Osteoblast (primary cell): ENCODE measurements around the gene OSBPL5. TPM values are rescaled to one million over a fixed set of nuclear protein-coding genes. Genes with fewer than 3 reads are reported as not detected.

Source experiments
- DNase-seq: peaks from one replicate; pipeline ENCODE4 v3.0.0; 2011; ENCODE audit warnings: low spot score, mixed read lengths; ENCODE audit not compliant: insufficient read length; ENCODE audit errors: missing footprints
- H2AFZ ChIP-seq: 2 replicates; pipeline ENCODE4 v1.6.0; 2011; ENCODE audit warnings: mild to moderate bottlenecking, low read length
- H3K27ac ChIP-seq: 2 replicates; pipeline ENCODE4 v1.5.1; 2011; ENCODE audit warnings: mild to moderate bottlenecking, low read depth, low read length, moderate library complexity
- H3K27me3 ChIP-seq: 2 replicates; pipeline ENCODE4 v1.6.0; 2012; ENCODE audit warnings: mild to moderate bottlenecking, control low read depth, inconsistent platforms, low read length, moderate library complexity; ENCODE audit not compliant: insufficient read depth
- H3K36me3 ChIP-seq: 2 replicates; pipeline ENCODE4 v1.5.1; 2011; ENCODE audit warnings: mild to moderate bottlenecking, low read length, control low read depth, moderate library complexity; ENCODE audit not compliant: insufficient read depth
- H3K4me1 ChIP-seq: 2 replicates; pipeline ENCODE4 v1.5.1; 2011; ENCODE audit warnings: mild to moderate bottlenecking, low read length, control low read depth, moderate library complexity; ENCODE audit not compliant: insufficient read depth
- H3K4me2 ChIP-seq: 2 replicates; pipeline ENCODE4 v1.6.0; 2011; ENCODE audit warnings: mild to moderate bottlenecking, low read length; ENCODE audit not compliant: insufficient read depth
- H3K4me3 ChIP-seq: fragments of 200-600 bp; sonication (generic); 3 replicates; pipeline ENCODE4 v1.5.1; 2012; ENCODE audit warnings: mild to moderate bottlenecking, low read length, inconsistent platforms; ENCODE audit not compliant: insufficient read depth
- H3K79me2 ChIP-seq: 2 replicates; pipeline ENCODE4 v1.6.0; 2012; ENCODE audit warnings: mild to moderate bottlenecking, low read length, control low read depth, inconsistent platforms; ENCODE audit not compliant: insufficient read depth
- H3K9me3 ChIP-seq: 2 replicates; pipeline ENCODE4 v1.5.1; 2011; ENCODE audit warnings: low read depth, low read length, control low read depth
- H4K20me1 ChIP-seq: 2 replicates; pipeline ENCODE4 v1.6.0; 2012; ENCODE audit warnings: mild to moderate bottlenecking, low read length, control low read depth; ENCODE audit not compliant: insufficient read depth
- total RNA-seq: library from RNA; depleted of rRNA; stranded (reverse); fragments of >200 nt; gene quantifications from 2 replicates; pipeline ENCODE4 v1.2.3, GENCODE V29; 2012
- TF ChIP-seq, protein P1 (sequence below): IDR thresholded peaks from 2 replicates; pipeline ENCODE4 v1.5.1; 2011; ENCODE audit warnings: mild to moderate bottlenecking, low read depth, low read length, moderate library complexity; ENCODE audit errors: extremely low read depth

Gene OSBPL5
- total RNA-seq, 1 donor, result 49.9 TPM

DNA sequence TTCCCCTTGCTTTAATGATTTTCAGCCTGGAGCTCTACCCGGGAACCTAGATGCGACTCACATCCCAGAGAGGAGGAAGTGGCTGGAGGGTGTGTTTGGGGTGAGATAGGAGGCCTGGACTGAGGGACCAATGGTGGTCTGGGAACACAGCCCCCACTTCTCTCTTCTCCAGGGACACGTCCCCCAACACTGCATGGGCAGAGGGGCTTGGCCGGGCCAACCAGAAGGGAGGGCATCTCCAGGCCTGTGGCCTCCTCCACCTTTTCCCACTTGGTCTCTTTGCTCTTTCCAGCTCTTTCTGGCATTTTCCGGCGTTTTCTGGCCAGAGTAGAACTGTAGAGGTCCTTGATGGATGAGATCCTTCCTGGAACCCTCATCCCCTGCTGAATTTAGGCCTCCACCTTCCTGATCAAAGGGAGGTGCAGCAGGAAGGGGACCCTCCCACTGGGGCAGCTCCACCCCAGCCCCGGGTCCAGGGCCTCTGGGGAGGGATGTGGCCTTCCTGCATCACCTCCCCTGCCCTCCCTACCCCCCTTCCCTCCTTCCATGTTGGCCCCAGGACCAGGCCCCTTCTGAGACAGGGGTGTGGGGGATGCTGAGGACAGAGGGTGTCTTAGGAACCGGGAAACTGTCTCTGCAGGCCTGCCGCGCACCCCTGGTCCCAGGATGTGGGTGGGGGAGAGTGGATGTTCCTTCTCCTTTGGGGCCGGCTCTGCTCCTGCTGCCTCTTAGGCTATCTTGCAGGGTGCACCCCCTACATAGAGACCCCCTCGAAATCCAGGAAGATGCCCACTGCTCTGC lies 29.1 kb upstream of the OSBPL5 start:
- Histone ChIP-seq H3K4me1 (no peaks in the 10 kb centered on the region), H3K4me3 (no peak overlapping the region), H3K27ac (no peak overlapping the region), H2AFZ (no peak overlapping the region), H4K20me1 (no peaks in the 10 kb centered on the region), H3K79me2 (no peaks in the 10 kb centered on the region), H3K36me3 (no peaks in the 10 kb centered on the region), H3K4me2 (no peak overlapping the region), H3K27me3 (peaks cover 7% of the 10 kb centered on the region), H3K9me3 (no peaks in the 10 kb centered on the region)
- TF ChIP-seq, protein P1, sequence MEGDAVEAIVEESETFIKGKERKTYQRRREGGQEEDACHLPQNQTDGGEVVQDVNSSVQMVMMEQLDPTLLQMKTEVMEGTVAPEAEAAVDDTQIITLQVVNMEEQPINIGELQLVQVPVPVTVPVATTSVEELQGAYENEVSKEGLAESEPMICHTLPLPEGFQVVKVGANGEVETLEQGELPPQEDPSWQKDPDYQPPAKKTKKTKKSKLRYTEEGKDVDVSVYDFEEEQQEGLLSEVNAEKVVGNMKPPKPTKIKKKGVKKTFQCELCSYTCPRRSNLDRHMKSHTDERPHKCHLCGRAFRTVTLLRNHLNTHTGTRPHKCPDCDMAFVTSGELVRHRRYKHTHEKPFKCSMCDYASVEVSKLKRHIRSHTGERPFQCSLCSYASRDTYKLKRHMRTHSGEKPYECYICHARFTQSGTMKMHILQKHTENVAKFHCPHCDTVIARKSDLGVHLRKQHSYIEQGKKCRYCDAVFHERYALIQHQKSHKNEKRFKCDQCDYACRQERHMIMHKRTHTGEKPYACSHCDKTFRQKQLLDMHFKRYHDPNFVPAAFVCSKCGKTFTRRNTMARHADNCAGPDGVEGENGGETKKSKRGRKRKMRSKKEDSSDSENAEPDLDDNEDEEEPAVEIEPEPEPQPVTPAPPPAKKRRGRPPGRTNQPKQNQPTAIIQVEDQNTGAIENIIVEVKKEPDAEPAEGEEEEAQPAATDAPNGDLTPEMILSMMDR, result no peak
- DNase-seq, result peak; percentile 65

DNA sequence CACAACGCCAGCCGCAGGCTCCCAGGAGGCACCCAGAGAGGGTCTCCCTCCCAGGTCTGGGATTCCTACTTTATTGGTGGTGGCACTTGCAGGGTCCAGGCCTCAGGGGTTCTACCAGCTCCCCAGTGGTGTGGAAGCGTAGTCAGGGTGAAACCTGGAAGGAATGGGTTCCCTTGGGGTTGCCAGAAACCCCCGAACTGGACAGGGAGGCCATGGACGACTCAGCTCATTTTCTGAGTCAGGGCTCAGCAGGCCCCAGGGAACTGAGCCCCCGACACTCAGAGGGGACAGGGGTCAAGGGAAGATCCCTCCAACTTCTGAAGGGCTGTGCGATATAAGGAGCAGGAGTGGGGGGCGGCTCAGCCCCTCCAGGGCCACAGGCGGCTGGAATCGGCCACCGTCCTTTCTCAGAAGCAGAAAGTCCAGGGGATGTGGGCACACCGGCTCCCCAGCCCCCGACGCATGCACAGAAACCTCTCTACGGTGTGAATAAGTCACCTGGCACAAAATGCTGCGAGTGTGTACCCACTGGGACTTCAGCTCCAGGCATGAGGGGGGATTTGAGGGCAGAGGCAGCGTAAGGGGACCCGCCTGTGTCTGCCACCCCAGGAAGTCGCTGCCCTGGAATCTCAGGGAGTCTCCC lies 28.4 kb upstream of the OSBPL5 start:
- H3K4me2 ChIP-seq, result no peak overlapping the region
- H3K79me2 ChIP-seq, result no peaks in the 10 kb centered on the region
- no peak for DNase-seq
- H3K36me3 ChIP-seq, result no peaks in the 10 kb centered on the region
- H2AFZ ChIP-seq, result no peak overlapping the region
- H3K4me1 ChIP-seq, result no peaks in the 10 kb centered on the region
- H3K27me3 ChIP-seq, result peaks cover 7% of the 10 kb centered on the region
- no peaks in the 10 kb centered on the region for H4K20me1 ChIP-seq
- H3K9me3 ChIP-seq, result no peaks in the 10 kb centered on the region
- TF ChIP-seq, protein P1, result no peak
- H3K27ac ChIP-seq, result no peak overlapping the region
- H3K4me3 ChIP-seq, result no peak overlapping the region

DNA sequence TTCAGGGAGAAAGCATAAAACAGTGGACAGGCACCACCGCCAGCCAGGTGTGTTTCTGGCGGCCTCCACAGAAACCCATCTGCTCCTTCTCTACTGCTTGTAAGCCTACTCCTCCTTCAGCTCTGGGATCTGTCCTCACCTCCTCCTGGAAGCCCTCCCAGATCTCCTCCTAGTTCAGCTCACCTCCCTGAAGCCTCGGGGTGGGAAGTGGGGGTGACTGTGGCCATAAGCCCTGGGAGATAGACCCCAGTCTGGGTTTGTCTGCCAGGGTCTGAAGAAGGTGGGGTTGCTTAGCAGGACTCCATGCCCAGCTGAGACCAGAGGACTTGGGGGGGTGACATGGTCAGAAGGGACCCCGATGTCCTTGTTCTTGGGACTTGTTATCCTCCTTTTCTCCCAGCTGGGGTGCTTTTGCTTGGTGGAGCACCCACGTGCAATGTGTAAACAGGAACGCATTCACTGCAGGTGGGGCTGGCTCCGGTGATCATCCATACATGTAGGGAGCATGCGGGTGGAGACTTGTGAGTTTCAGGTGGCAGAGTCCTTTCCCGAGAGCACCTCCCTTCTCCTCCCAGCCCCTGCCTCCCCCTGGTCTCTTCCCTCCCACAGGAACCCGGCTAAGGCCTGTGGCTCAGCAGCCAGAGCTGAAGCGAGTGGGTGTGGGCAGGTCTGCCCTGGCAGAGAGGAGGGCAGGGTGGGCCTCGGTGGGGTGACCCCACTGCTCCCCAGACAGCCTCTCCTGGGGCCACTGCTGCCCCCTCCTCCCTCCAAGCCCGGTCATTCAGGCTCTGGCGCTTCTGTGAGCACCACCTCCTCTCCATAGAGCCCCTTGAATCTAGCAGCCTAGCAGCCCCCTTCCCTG lies 27.6 kb upstream of the OSBPL5 start:
- no peaks in the 10 kb centered on the region for H4K20me1 ChIP-seq
- DNase-seq, result peak; percentile 85
- no peak overlapping the region for H3K27ac ChIP-seq
- no peaks in the 10 kb centered on the region for H3K4me1 ChIP-seq
- TF ChIP-seq, protein P1, result no peak
- no peak overlapping the region for H3K4me2 ChIP-seq
- H3K4me3 ChIP-seq, result no peak overlapping the region
- no peaks in the 10 kb centered on the region for H3K9me3 ChIP-seq
- H3K27me3 ChIP-seq, result peaks cover 5% of the 10 kb centered on the region
- no peaks in the 10 kb centered on the region for H3K36me3 ChIP-seq
- no peaks in the 10 kb centered on the region for H3K79me2 ChIP-seq
- no peak overlapping the region for H2AFZ ChIP-seq
